ENCODE measurements around the gene OTOF.

DNA sequence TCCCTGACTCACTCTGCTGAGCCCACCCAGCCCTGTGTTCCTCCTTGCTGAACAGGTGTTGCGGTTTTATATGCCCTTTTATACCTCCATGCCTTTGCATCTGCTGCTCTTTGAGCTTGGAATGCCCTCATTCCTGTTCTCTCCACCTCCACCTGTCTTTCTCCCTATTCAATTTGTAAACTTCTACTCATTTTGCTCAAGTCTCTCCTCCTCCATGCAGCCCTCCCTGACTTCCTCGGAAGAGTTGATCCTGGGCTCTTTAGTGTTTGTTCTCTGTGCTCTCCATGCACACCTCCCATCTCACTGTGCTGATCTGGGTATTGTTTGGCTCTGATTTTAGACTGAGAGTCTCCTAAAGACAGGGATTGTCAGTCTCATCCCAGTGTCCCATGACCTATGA lies 7.2 kb upstream of the OTOF start:
- TF ChIP-seq, protein P1, sequence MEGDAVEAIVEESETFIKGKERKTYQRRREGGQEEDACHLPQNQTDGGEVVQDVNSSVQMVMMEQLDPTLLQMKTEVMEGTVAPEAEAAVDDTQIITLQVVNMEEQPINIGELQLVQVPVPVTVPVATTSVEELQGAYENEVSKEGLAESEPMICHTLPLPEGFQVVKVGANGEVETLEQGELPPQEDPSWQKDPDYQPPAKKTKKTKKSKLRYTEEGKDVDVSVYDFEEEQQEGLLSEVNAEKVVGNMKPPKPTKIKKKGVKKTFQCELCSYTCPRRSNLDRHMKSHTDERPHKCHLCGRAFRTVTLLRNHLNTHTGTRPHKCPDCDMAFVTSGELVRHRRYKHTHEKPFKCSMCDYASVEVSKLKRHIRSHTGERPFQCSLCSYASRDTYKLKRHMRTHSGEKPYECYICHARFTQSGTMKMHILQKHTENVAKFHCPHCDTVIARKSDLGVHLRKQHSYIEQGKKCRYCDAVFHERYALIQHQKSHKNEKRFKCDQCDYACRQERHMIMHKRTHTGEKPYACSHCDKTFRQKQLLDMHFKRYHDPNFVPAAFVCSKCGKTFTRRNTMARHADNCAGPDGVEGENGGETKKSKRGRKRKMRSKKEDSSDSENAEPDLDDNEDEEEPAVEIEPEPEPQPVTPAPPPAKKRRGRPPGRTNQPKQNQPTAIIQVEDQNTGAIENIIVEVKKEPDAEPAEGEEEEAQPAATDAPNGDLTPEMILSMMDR (conservative IDR thresholded peaks at IDR 0.05), result no peak
- no peak for TF ChIP-seq EZH2 (IDR thresholded peaks at IDR 0.05; ENCODE audit: low read depth)

Measured in PC-9 (cell line).